GM23248 (cell line): Measurements from ENCODE around the gene SF3B6. TPM values are rescaled to one million over a fixed set of nuclear protein-coding genes. Genes with fewer than 3 reads are reported as not detected.
A peak's percentile ranks its signal among the peaks of the same experiment; 100 is the strongest.

ENCODE experiments used
- DNase-seq: peaks from one replicate; pipeline ENCODE4 v3.0.0-alpha.2; 2015
- H2AFZ ChIP-seq: fragments of 200-600 bp; sonication (generic); 2 replicates; pipeline ENCODE4 v1.6.1; 2016; ENCODE audit warnings: antibody characterized with exemption
- H3F3A ChIP-seq: fragments of 200-600 bp; sonication (generic); 2 replicates; pipeline ENCODE4 v1.6.1; 2016; ENCODE audit warnings: mild to moderate bottlenecking, antibody characterized with exemption, mixed run types; ENCODE audit not compliant: insufficient read depth
- H3K27ac ChIP-seq: fragments of 200-600 bp; sonication (generic); 2 replicates; pipeline ENCODE4 v1.5.1; 2016; ENCODE audit warnings: mild to moderate bottlenecking
- H3K27me3 ChIP-seq: fragments of 200-600 bp; sonication (generic); replicated peaks from 2 replicates; pipeline ENCODE4 v1.6.1; 2016; ENCODE audit warnings: mild to moderate bottlenecking; ENCODE audit not compliant: insufficient read depth
- H3K36me3 ChIP-seq: fragments of 200-600 bp; sonication (generic); 2 replicates; pipeline ENCODE4 v1.6.1; 2016; ENCODE audit warnings: low read depth, mild to moderate bottlenecking
- H3K4me1 ChIP-seq: fragments of 200-600 bp; sonication (generic); 2 replicates; pipeline ENCODE4 v1.6.1; 2016; ENCODE audit warnings: mild to moderate bottlenecking; ENCODE audit not compliant: insufficient read depth
- H3K4me2 ChIP-seq: fragments of 200-600 bp; sonication (generic); one replicate; pipeline ENCODE4 v1.6.1; 2016; ENCODE audit warnings: mild to moderate bottlenecking; ENCODE audit not compliant: unreplicated experiment
- H3K4me3 ChIP-seq: fragments of 200-600 bp; sonication (generic); 2 replicates; pipeline ENCODE4 v1.5.1; 2016; ENCODE audit warnings: mild to moderate bottlenecking
- H3K79me2 ChIP-seq: fragments of 200-600 bp; sonication (generic); 2 replicates; pipeline ENCODE4 v1.6.1; 2016; ENCODE audit warnings: mild to moderate bottlenecking; ENCODE audit not compliant: insufficient read depth
- H3K9ac ChIP-seq: fragments of 200-600 bp; sonication (generic); 2 replicates; pipeline ENCODE4 v1.6.1; 2016; ENCODE audit warnings: mild to moderate bottlenecking
- H3K9me2 ChIP-seq: fragments of 200-600 bp; sonication (generic); 2 replicates; pipeline ENCODE4 v1.6.1; 2016; ENCODE audit warnings: mixed run types, mild to moderate bottlenecking, moderate library complexity; ENCODE audit not compliant: insufficient read depth
- H3K9me3 ChIP-seq: fragments of 200-600 bp; sonication (generic); one replicate; pipeline ENCODE4 v1.6.1; 2017; ENCODE audit warnings: low read depth
- H4K20me1 ChIP-seq: fragments of 200-600 bp; sonication (generic); 2 replicates; pipeline ENCODE4 v1.6.0; 2016; ENCODE audit not compliant: insufficient read depth
- EZH2 ChIP-seq: fragments of 200-600 bp; sonication (generic); IDR thresholded peaks from 2 replicates; pipeline ENCODE4 v1.6.1; 2018; ENCODE audit warnings: antibody characterized with exemption, mild to moderate bottlenecking; ENCODE audit not compliant: insufficient read depth, poor library complexity, severe bottlenecking
- EZH2phosphoT487 ChIP-seq: fragments of 200-600 bp; sonication (generic); IDR thresholded peaks from 2 replicates; pipeline ENCODE4 v1.6.1; 2018; ENCODE audit warnings: antibody characterized with exemption, moderate library complexity, mild to moderate bottlenecking, low read depth; ENCODE audit not compliant: insufficient read depth
- WGBS, 2 experiments: methylation state at CpG; one replicate each; pipeline ENCODE4 v1.1.6; 2015 to 2017; ENCODE audit warnings: low lambda C conversion rate in 2 of 2, low coverage in 1 of 2; ENCODE audit errors: missing lambda C conversion rate in 2 of 2; 5-methylcytosine and 5-hydroxymethylcytosine counted together
- in situ Hi-C: fragments of 300-500 bp; cut with MboI; formaldehyde crosslinking; loops from 2 replicates; pipeline ENCODE4 v1.15.0; 2020
- polyA plus RNA-seq: library from polyadenylated mRNA; unstranded; fragments of >200 nt; fragmentation: Nextera tagmentation; extraction: Ambion mirVana; gene quantifications from 2 replicates; pipeline ENCODE4 v1.2.1, GENCODE V29; 2016
- total RNA-seq: library from RNA; depleted of rRNA; stranded (reverse); fragments of >200 nt; shearing (Covaris generic); gene quantifications from 2 replicates; pipeline ENCODE4 v1.2.3, GENCODE V29; 2014

The SF3B6 gene
- total and polyA plus RNA-seq, 2 experiments from 2014 or later: 101 to 287 TPM

- Histone ChIP-seq H3K9me2 (no peaks in the 10 kb centered on the region), H3K4me1 (peaks cover 12% of the 10 kb centered on the region), H4K20me1 (no peaks in the 10 kb centered on the region), H3K27ac (no peak overlapping the region), H3F3A (peaks cover 16% of the 10 kb centered on the region; the same call in 1 of the 2 replicates), H3K36me3 (no peaks in the 10 kb centered on the region), H3K9me3 (no peaks in the 10 kb centered on the region), H3K4me2 (no peak overlapping the region), H3K27me3 (no peaks in the 10 kb centered on the region), H2AFZ (no peak overlapping the region), H3K9ac (no peak overlapping the region), H3K4me3 (no peak overlapping the region), H3K79me2 (no peaks in the 10 kb centered on the region)
- 95 to 96% methylated on average over 1 of the region's 1 CpG for WGBS, 2 experiments
- no peak for DNase-seq
- no peak for TF ChIP-seq EZH2
- in situ Hi-C loops: no loop called here
These were observed 31.2 kb upstream of the SF3B6 start for GRCh38 chr2:24107336-24107735.

GRCh38 chr2:24106786-24107185 lies 30.7 kb upstream of the SF3B6 start:
- in situ Hi-C loops: no loop called here
- Histone ChIP-seq H3K4me3 (no peak overlapping the region), H3K9ac (no peak overlapping the region), H2AFZ (no peak overlapping the region), H4K20me1 (no peaks in the 10 kb centered on the region), H3K9me2 (no peaks in the 10 kb centered on the region), H3F3A (peaks cover 12% of the 10 kb centered on the region; the same call in 1 of the 2 replicates), H3K4me2 (no peak overlapping the region), H3K4me1 (peaks cover 10% of the 10 kb centered on the region), H3K36me3 (no peaks in the 10 kb centered on the region), H3K9me3 (no peaks in the 10 kb centered on the region), H3K27me3 (no peaks in the 10 kb centered on the region), H3K27ac (no peak overlapping the region), H3K79me2 (no peaks in the 10 kb centered on the region)
- DNase-seq: no peak
- TF ChIP-seq EZH2phosphoT487 (no peak), EZH2 (no peak)

- Histone ChIP-seq H3K27me3 (no peaks in the 10 kb centered on the region), H3K4me1 (peaks cover under 1% of the 10 kb centered on the region), H3K9me2 (no peaks in the 10 kb centered on the region), H4K20me1 (no peaks in the 10 kb centered on the region), H3K4me2 (no peak overlapping the region), H3K9me3 (no peaks in the 10 kb centered on the region), H3K36me3 (no peaks in the 10 kb centered on the region), H3K79me2 (no peaks in the 10 kb centered on the region), H3K4me3 (no peak overlapping the region), H2AFZ (no peak overlapping the region), H3F3A (peaks cover 7% of the 10 kb centered on the region; the same call in 1 of the 2 replicates), H3K9ac (no peak overlapping the region), H3K27ac (no peak overlapping the region)
- TF ChIP-seq EZH2 (no peak), EZH2phosphoT487 (no peak)
- WGBS, 2 experiments: 47 to 49% methylated on average over 2 of the region's 2 CpGs
- in situ Hi-C loops: no loop called here
- DNase-seq: peak; percentile 40
These were observed 29.7 kb upstream of the SF3B6 start for GRCh38 chr2:24105816-24106215.

GRCh38 chr2:24104906-24105305 lies 28.8 kb upstream of the SF3B6 start:
- DNase-seq: no peak
- Histone ChIP-seq H3K4me3 (no peak overlapping the region), H3K4me1 (no peaks in the 10 kb centered on the region; the same call in 1 of the 2 replicates), H4K20me1 (no peaks in the 10 kb centered on the region), H3K9ac (no peak overlapping the region), H3K9me2 (no peaks in the 10 kb centered on the region), H2AFZ (no peak overlapping the region), H3K4me2 (no peak overlapping the region), H3K79me2 (no peaks in the 10 kb centered on the region), H3K9me3 (no peaks in the 10 kb centered on the region), H3K36me3 (no peaks in the 10 kb centered on the region), H3K27ac (no peak overlapping the region), H3K27me3 (no peaks in the 10 kb centered on the region), H3F3A (0 out of 2 replicates have a peak, but pooled peaks cover 7% of the 10 kb centered on the region)
- no peak for TF ChIP-seq EZH2phosphoT487
- TF ChIP-seq EZH2: no peak
- in situ Hi-C loops: no loop called here
- 21 to 28% methylated on average over 4 of the region's 4 CpGs for WGBS, 2 experiments

- H3K4me2 ChIP-seq: no peak overlapping the region
- no peaks in the 10 kb centered on the region; the same call in 1 of the 2 replicates for H3K4me1 ChIP-seq
- H3K9me3 ChIP-seq: no peaks in the 10 kb centered on the region
- H3K9ac ChIP-seq: no peak overlapping the region
- no peaks in the 10 kb centered on the region for H3K79me2 ChIP-seq
- H3K27ac ChIP-seq: no peak overlapping the region
- DNase-seq: no peak
- H4K20me1 ChIP-seq: no peaks in the 10 kb centered on the region
- no peak overlapping the region for H3K4me3 ChIP-seq
- no peaks in the 10 kb centered on the region for H3K36me3 ChIP-seq
- 85 to 88% methylated on average over 8 of the region's 8 CpGs for WGBS, 2 experiments
- no peaks in the 10 kb centered on the region for H3K9me2 ChIP-seq
- TF ChIP-seq EZH2phosphoT487 (no peak), EZH2 (no peak)
- H3F3A ChIP-seq: 0 out of 2 replicates have a peak, but pooled peaks cover 7% of the 10 kb centered on the region
- no peak overlapping the region for H2AFZ ChIP-seq
- in situ Hi-C loops: no loop called here
- H3K27me3 ChIP-seq: no peaks in the 10 kb centered on the region
These were observed 28.1 kb upstream of the SF3B6 start for GRCh38 chr2:24104110-24104650.
